Measurements from ENCODE around the gene FAM131A. TPM values are rescaled to one million over a fixed set of nuclear protein-coding genes. Genes with fewer than 3 reads are reported as not detected.

FAM131A gene
- total and polyA plus RNA-seq, 9 of the 15 experiments (the other 6 are each of a cell fraction or from before 2014, with no cell fraction given) = 0.48 to 11.1 (median 4.3) TPM

GRCh38 chr3:184380185-184380626 is 42.8 kb downstream of the FAM131A start (continued):
- TF ChIP-seq ZBTB2 (IDR thresholded peaks at IDR 0.05) (no peak), VEZF1 (CRISPR knock-in tag; IDR thresholded peaks at IDR 0.05) (peak; percentile 81), SP1 (CRISPR knock-in tag; IDR thresholded peaks at IDR 0.05) (no peak), ZFPM2 (CRISPR knock-in tag; IDR thresholded peaks at IDR 0.05) (no peak), FOXA3 (CRISPR knock-in tag; conservative IDR thresholded peaks at IDR 0.05 in 1 of 2, IDR thresholded peaks at IDR 0.05 in 1 of 2) (no peak), ARID3B (CRISPR knock-in tag; IDR thresholded peaks at IDR 0.05; ENCODE audit: borderline replicate concordance) (no peak), ZNF143 (CRISPR knock-in tag; IDR thresholded peaks at IDR 0.05) (no peak), E2F6 (IDR thresholded peaks at IDR 0.05; ENCODE audit: borderline replicate concordance in 1 of 2, extremely low read depth in 1 of 2, insufficient read depth in 1 of 2, insufficient read length in 1 of 2, low read depth in 1 of 2, low read length in 1 of 2, poor library complexity in 1 of 2, severe bottlenecking in 1 of 2) (peak in 1 of 2 experiments; percentile 6), FOXM1 (IDR thresholded peaks at IDR 0.05; ENCODE audit: low read depth) (no peak), FOXM1 (CRISPR knock-in tag; IDR thresholded peaks at IDR 0.05; ENCODE audit: low read depth) (no peak), CREB1 (IDR thresholded peaks at IDR 0.05) (peak; percentile 46; the same call in 1 of the 2 replicates), CREB1 (CRISPR knock-in tag; IDR thresholded peaks at IDR 0.05) (no peak), SMAD3 (CRISPR knock-in tag; conservative IDR thresholded peaks at IDR 0.05) (no peak), ZNF584 (CRISPR knock-in tag; IDR thresholded peaks at IDR 0.05; ENCODE audit: low read depth) (no peak), ZNF316 (IDR thresholded peaks at IDR 0.05) (no peak), KLF16 (IDR thresholded peaks at IDR 0.05) (no peak), NFXL1 (CRISPR knock-in tag; IDR thresholded peaks at IDR 0.05) (no peak), ESRRA (IDR thresholded peaks at IDR 0.05; ENCODE audit: borderline replicate concordance, low read depth) (no peak), PTBP1 (IDR thresholded peaks at IDR 0.05; ENCODE audit: low read depth, low read length) (no peak), ZHX1 (conservative IDR thresholded peaks at IDR 0.05; ENCODE audit: low read length) (no peak), CAMTA2 (CRISPR knock-in tag; conservative IDR thresholded peaks at IDR 0.05) (no peak), ELF1 (tag; IDR thresholded peaks at IDR 0.05) (no peak)
